IMR-90 (cell line): ENCODE measurements around the gene BZW2. TPM values are rescaled to one million over a fixed set of nuclear protein-coding genes. Genes with fewer than 3 reads are reported as not detected.
A peak's percentile ranks its signal among the peaks of the same experiment; 100 is the strongest.

Experiments
- ATAC-seq: fragments of 200-7000 bp; cut with Tn5 transposase; 2 replicates; pipeline ENCODE4 v1.9.1; 2020; ENCODE audit warnings: low read depth, mild to moderate bottlenecking, moderate library complexity
- BruUV-seq: library from RNA; stranded (reverse); fragments of 400-500 nt; replicated peaks from 2 replicates; lab custom pipeline; 2021; lab: Mats Ljungman, UMichigan
- CTCF ChIA-PET: fragments of 300-600 bp; formaldehyde crosslinking; extraction: SDS; loops from one replicate; lab custom pipeline; 2021; ENCODE audit warnings: antibody characterized with exemption; lab: Yijun Ruan, JAX
- POLR2A ChIA-PET: fragments of 300-600 bp; sonication (Branson Sonifier 250); formaldehyde crosslinking; loops from one replicate; lab custom pipeline; 2022; ENCODE audit warnings: antibody characterized with exemption; ENCODE audit not compliant: unreplicated experiment; lab: Charles Lee
- DNase-seq: peaks from one replicate; pipeline ENCODE4 v3.0.0; 2013
- H2AFZ ChIP-seq: replicated peaks from 2 replicates; pipeline ENCODE3; 2013; ENCODE audit warnings: low read length, mild to moderate bottlenecking; ENCODE audit not compliant: poor library complexity
- H2AK5ac ChIP-seq: 2 replicates; pipeline ENCODE4 v1.6.1; 2013; ENCODE audit warnings: low read depth, low read length, inconsistent platforms
- H2AK9ac ChIP-seq: replicated peaks from 2 replicates; pipeline ENCODE3; 2013; ENCODE audit warnings: mild to moderate bottlenecking, low read depth, low read length, moderate library complexity; ENCODE audit not compliant: poor library complexity
- H2BK120ac ChIP-seq: 2 replicates; pipeline ENCODE4 v1.6.1; 2013; ENCODE audit warnings: low read depth, low read length, inconsistent platforms
- H2BK15ac ChIP-seq: 3 replicates; pipeline ENCODE4 v1.6.1; 2013; ENCODE audit warnings: low read depth, low read length, inconsistent platforms
- H2BK20ac ChIP-seq: 2 replicates; pipeline ENCODE4 v1.6.1; 2013; ENCODE audit warnings: low read depth, mild to moderate bottlenecking, inconsistent platforms, low read length, moderate library complexity
- H2BK5ac ChIP-seq: 2 replicates; pipeline ENCODE4 v1.6.1; 2013; ENCODE audit warnings: mild to moderate bottlenecking, low read depth, low read length, inconsistent platforms; ENCODE audit not compliant: poor library complexity, severe bottlenecking
- H3K14ac ChIP-seq: replicated peaks from 2 replicates; pipeline ENCODE4 v1.6.1; 2013; ENCODE audit warnings: low read depth, low read length, inconsistent platforms
- H3K18ac ChIP-seq: 2 replicates; pipeline ENCODE4 v1.6.1; 2013; ENCODE audit warnings: low read depth, low read length, control low read depth
- H3K23ac ChIP-seq: 2 replicates; pipeline ENCODE4 v1.6.1; 2013; ENCODE audit warnings: low read depth, low read length, inconsistent platforms
- H3K27ac ChIP-seq: 2 replicates; pipeline ENCODE4 v1.5.1; 2013; ENCODE audit warnings: mild to moderate bottlenecking, control low read depth, low read length; ENCODE audit not compliant: insufficient read depth
- H3K27me3 ChIP-seq: 2 replicates; pipeline ENCODE4 v1.6.1; 2013; ENCODE audit warnings: low read length; ENCODE audit not compliant: control insufficient read depth, insufficient read depth
- H3K36me3 ChIP-seq: 2 replicates; pipeline ENCODE4 v1.6.1; 2013; ENCODE audit warnings: low read length, mixed read lengths; ENCODE audit not compliant: control insufficient read depth, insufficient read depth
- H3K4ac ChIP-seq: 2 replicates; pipeline ENCODE4 v1.6.1; 2013; ENCODE audit warnings: low read depth, low read length, inconsistent platforms
- H3K4me1 ChIP-seq: 2 replicates; pipeline ENCODE4 v1.6.1; 2013; ENCODE audit warnings: low read length, mixed read lengths; ENCODE audit not compliant: control insufficient read depth, insufficient read depth
- H3K4me2 ChIP-seq: 2 replicates; pipeline ENCODE4 v1.6.1; 2013; ENCODE audit warnings: low read depth, mild to moderate bottlenecking, control low read depth, low read length, moderate library complexity
- H3K4me3 ChIP-seq: 2 replicates; pipeline ENCODE4 v1.5.1; 2013; ENCODE audit warnings: low read depth, mild to moderate bottlenecking, control low read depth, low read length, moderate library complexity; ENCODE audit not compliant: insufficient read depth
- H3K56ac ChIP-seq: 2 replicates; pipeline ENCODE4 v1.6.1; 2013; ENCODE audit warnings: low read length, inconsistent platforms; ENCODE audit not compliant: insufficient read depth; ENCODE audit errors: extremely low read depth
- H3K79me1 ChIP-seq, 2 experiments: 2 replicates each; pipeline ENCODE4 v1.6.1; 2013; ENCODE audit warnings: low read length in 2 of 2, inconsistent platforms in 1 of 2, low read depth in 1 of 2
- H3K9ac ChIP-seq: 2 replicates; pipeline ENCODE4 v1.6.1; 2013; ENCODE audit warnings: low read depth, low read length, control low read depth
- H3K9me1 ChIP-seq: 2 replicates; pipeline ENCODE4 v1.6.1; 2013; ENCODE audit warnings: low read length, inconsistent platforms; ENCODE audit not compliant: insufficient read depth
- H3K9me3 ChIP-seq: 2 replicates; pipeline ENCODE4 v1.6.1; 2013; ENCODE audit warnings: low read length; ENCODE audit not compliant: control insufficient read depth, insufficient read depth
- H4K20me1 ChIP-seq: 2 replicates; pipeline ENCODE4 v1.6.1; 2013; ENCODE audit warnings: low read length, inconsistent platforms; ENCODE audit not compliant: insufficient read depth
- H4K5ac ChIP-seq: 2 replicates; pipeline ENCODE4 v1.6.1; 2013; ENCODE audit warnings: mild to moderate bottlenecking, low read depth, low read length, control low read depth
- H4K8ac ChIP-seq, 2 experiments: 2 replicates each; pipeline ENCODE4 v1.6.1; 2013; ENCODE audit warnings: low read depth in 2 of 2, low read length in 2 of 2, control low read depth in 1 of 2, inconsistent platforms in 1 of 2
- H4K91ac ChIP-seq: 2 replicates; pipeline ENCODE4 v1.6.1; 2013; ENCODE audit warnings: low read depth, low read length, inconsistent platforms; ENCODE audit not compliant: insufficient read depth
- RFX5 ChIP-seq: IDR thresholded peaks from 2 replicates; pipeline ENCODE4 v1.8.0; 2012; ENCODE audit warnings: low read depth, mild to moderate bottlenecking, low read length, moderate library complexity
- SMC3 ChIP-seq: fragments of 150-350 bp; IDR thresholded peaks from 2 replicates; pipeline ENCODE4 v1.6.1; 2016; ENCODE audit warnings: low read depth, mild to moderate bottlenecking, antibody characterized with exemption, low read length, moderate library complexity
- WGBS, 2 experiments: methylation state at CpG; one replicate each; pipeline versions ENCODE4 v1.1.5 to v1.1.7; 2013; ENCODE audit warnings: missing lambda C conversion rate in 2 of 2; ENCODE audit not compliant: insufficient read length in 1 of 2; ENCODE audit errors: extremely low coverage in 2 of 2; 5-methylcytosine and 5-hydroxymethylcytosine counted together
- dilution Hi-C: fragments of 300-500 bp; cut with HindIII; formaldehyde crosslinking; loops from one replicate; pipeline ENCODE4 v1.14.3; 2018; ENCODE audit warnings: low sequenced_read_pairs; ENCODE audit not compliant: unreplicated experiment
- in situ Hi-C: fragments of 300-500 bp; cut with MboI; formaldehyde crosslinking; loops from 3 replicates; pipeline ENCODE4 v1.14.3; 2019; ENCODE audit warnings: low sequenced_read_pairs, inconsistent platforms, mixed read lengths
- intact Hi-C: fragments of 100-400 bp; cut with micrococcal nuclease; formaldehyde crosslinking; loops from 2 replicates; pipeline ENCODE4 v1.10.0; 2022
- polyA plus RNA-seq, 3 experiments: library from polyadenylated mRNA; depleted of rRNA; stranded (reverse); fragments of >200 nt; gene quantifications; 2 replicates each; pipeline ENCODE4 v1.2.3, GENCODE V29; 2012; ENCODE audit warnings: low replicate concordance in 1 of 3
- total RNA-seq: library from RNA; depleted of rRNA; stranded (reverse); fragments of >200 nt; gene quantifications from 2 replicates; pipeline ENCODE4 v1.2.3, GENCODE V29; 2012

The BZW2 gene
- total and polyA plus RNA-seq, 2 of the 4 experiments (the other 2 are of a cell fraction): 58.1 to 92.9 TPM

GRCh38 chr7:16698200-16698905, 52.4 kb downstream of the BZW2 start:
- Histone ChIP-seq H4K91ac (peak overlapping the region; percentile 11; the same call in 1 of the 2 replicates), H4K5ac (peak overlapping the region; percentile 68; the same call in 1 of the 2 replicates), H3K4ac (peak overlapping the region; percentile 70; the same call in 1 of the 2 replicates), H3K14ac (peak overlapping the region; percentile 72; the same call in 1 of the 2 replicates), H3K79me1 (peaks cover 0 to 13% of the 10 kb centered on the region in 2 experiments; a peak in 3 of 4 replicates), H3K56ac (no peak overlapping the region), H2AK5ac (peak overlapping the region; percentile 81; the same call in 1 of the 2 replicates), H3K36me3 (peaks cover 28% of the 10 kb centered on the region), H3K9me1 (peaks cover 11% of the 10 kb centered on the region), H3K18ac (peak overlapping the region; percentile 75; the same call in 1 of the 2 replicates), H3K4me1 (peaks cover 6% of the 10 kb centered on the region; the same call in 1 of the 2 replicates), H3K9ac (no peak overlapping the region), H2AFZ (no peak overlapping the region), H2BK15ac (peak overlapping the region; percentile 56; the same call in 1 of the 3 replicates), H2AK9ac (peak overlapping the region; percentile 6), H4K8ac (peak overlapping the region in 1 of 2 experiments; percentile 80; a peak in 1 of 4 replicates), H3K4me3 (no peak overlapping the region), H2BK120ac (peak overlapping the region; percentile 71; the same call in 1 of the 2 replicates), H3K23ac (peak overlapping the region; percentile 63; the same call in 1 of the 2 replicates), H2BK20ac (peak overlapping the region; percentile 61; the same call in 1 of the 2 replicates), H4K20me1 (no peaks in the 10 kb centered on the region), H3K27ac (no peak overlapping the region), H3K4me2 (no peak overlapping the region), H3K9me3 (no peaks in the 10 kb centered on the region), H3K27me3 (no peaks in the 10 kb centered on the region), H2BK5ac (peak overlapping the region; percentile 55)
- POLR2A ChIA-PET: no interaction called here
- CTCF ChIA-PET: no interaction called here
- BruUV-seq: no TSS peak
- no CpG with 5 or more reads among the region's 3 CpGs for WGBS, 2 experiments
- ATAC-seq (no peak), DNase-seq (no peak)
- dilution Hi-C loops (no loop called here), intact Hi-C loops (no loop called here), in situ Hi-C loops (loop anchor here (10.0 kb wide), 1 partner anchor 216 kb away; no protein-coding TSS in a partner anchor)
- no peak for TF ChIP-seq SMC3
- no peak for TF ChIP-seq RFX5
